ENCODE measurements around the gene MIEF1.

Gene MIEF1

GRCh38 chr22:39517470-39517869 lies 15.4 kb downstream of the MIEF1 start:
- TF ChIP-seq EP300 (IDR thresholded peaks at IDR 0.05; ENCODE audit: borderline replicate concordance): no peak
- no peak for TF ChIP-seq USF1 (IDR thresholded peaks at IDR 0.05)
- no peak for TF ChIP-seq RAD21 (IDR thresholded peaks at IDR 0.05; ENCODE audit: low read depth)
- TF ChIP-seq EGR1 (IDR thresholded peaks at IDR 0.05): no peak
- TF ChIP-seq CEBPB (IDR thresholded peaks at IDR 0.05): no peak
- no peak for TF ChIP-seq TCF12 (IDR thresholded peaks at IDR 0.05; ENCODE audit: low read depth)
- TF ChIP-seq YY1 (IDR thresholded peaks at IDR 0.05; ENCODE audit: low read depth): no peak
- TF ChIP-seq, protein P1, sequence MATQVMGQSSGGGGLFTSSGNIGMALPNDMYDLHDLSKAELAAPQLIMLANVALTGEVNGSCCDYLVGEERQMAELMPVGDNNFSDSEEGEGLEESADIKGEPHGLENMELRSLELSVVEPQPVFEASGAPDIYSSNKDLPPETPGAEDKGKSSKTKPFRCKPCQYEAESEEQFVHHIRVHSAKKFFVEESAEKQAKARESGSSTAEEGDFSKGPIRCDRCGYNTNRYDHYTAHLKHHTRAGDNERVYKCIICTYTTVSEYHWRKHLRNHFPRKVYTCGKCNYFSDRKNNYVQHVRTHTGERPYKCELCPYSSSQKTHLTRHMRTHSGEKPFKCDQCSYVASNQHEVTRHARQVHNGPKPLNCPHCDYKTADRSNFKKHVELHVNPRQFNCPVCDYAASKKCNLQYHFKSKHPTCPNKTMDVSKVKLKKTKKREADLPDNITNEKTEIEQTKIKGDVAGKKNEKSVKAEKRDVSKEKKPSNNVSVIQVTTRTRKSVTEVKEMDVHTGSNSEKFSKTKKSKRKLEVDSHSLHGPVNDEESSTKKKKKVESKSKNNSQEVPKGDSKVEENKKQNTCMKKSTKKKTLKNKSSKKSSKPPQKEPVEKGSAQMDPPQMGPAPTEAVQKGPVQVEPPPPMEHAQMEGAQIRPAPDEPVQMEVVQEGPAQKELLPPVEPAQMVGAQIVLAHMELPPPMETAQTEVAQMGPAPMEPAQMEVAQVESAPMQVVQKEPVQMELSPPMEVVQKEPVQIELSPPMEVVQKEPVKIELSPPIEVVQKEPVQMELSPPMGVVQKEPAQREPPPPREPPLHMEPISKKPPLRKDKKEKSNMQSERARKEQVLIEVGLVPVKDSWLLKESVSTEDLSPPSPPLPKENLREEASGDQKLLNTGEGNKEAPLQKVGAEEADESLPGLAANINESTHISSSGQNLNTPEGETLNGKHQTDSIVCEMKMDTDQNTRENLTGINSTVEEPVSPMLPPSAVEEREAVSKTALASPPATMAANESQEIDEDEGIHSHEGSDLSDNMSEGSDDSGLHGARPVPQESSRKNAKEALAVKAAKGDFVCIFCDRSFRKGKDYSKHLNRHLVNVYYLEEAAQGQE (IDR thresholded peaks at IDR 0.05; ENCODE audit: low read depth): no peak
- no peak for TF ChIP-seq MAX (IDR thresholded peaks at IDR 0.05)
- no peak for TF ChIP-seq NFIC (IDR thresholded peaks at IDR 0.05)
- no peak for TF ChIP-seq TEAD4 (IDR thresholded peaks at IDR 0.05)
- no peak for TF ChIP-seq TAF1 (IDR thresholded peaks at IDR 0.05; ENCODE audit: low read depth)
- TF ChIP-seq FOXM1 (IDR thresholded peaks at IDR 0.05; ENCODE audit: borderline replicate concordance, low read depth): no peak
- no peak for TF ChIP-seq ZBTB7A (IDR thresholded peaks at IDR 0.05; ENCODE audit: low read depth)
- no peak for TF ChIP-seq CREB1 (IDR thresholded peaks at IDR 0.05; ENCODE audit: low read depth)

- no peak for TF ChIP-seq MAX (IDR thresholded peaks at IDR 0.05)
- TF ChIP-seq NFIC (IDR thresholded peaks at IDR 0.05): no peak
- TF ChIP-seq, protein P1 (IDR thresholded peaks at IDR 0.05; ENCODE audit: low read depth): no peak
- no peak for TF ChIP-seq EP300 (IDR thresholded peaks at IDR 0.05; ENCODE audit: borderline replicate concordance)
- TF ChIP-seq CEBPB (IDR thresholded peaks at IDR 0.05): no peak
- TF ChIP-seq RAD21 (IDR thresholded peaks at IDR 0.05; ENCODE audit: low read depth): no peak
- TF ChIP-seq EGR1 (IDR thresholded peaks at IDR 0.05): no peak
- no peak for TF ChIP-seq TCF12 (IDR thresholded peaks at IDR 0.05; ENCODE audit: low read depth)
- TF ChIP-seq TAF1 (IDR thresholded peaks at IDR 0.05; ENCODE audit: low read depth): no peak
- TF ChIP-seq FOXM1 (IDR thresholded peaks at IDR 0.05; ENCODE audit: borderline replicate concordance, low read depth): no peak
Observed at GRCh38 chr22:39518144-39518786, 16.2 kb downstream of the MIEF1 start.

DNA sequence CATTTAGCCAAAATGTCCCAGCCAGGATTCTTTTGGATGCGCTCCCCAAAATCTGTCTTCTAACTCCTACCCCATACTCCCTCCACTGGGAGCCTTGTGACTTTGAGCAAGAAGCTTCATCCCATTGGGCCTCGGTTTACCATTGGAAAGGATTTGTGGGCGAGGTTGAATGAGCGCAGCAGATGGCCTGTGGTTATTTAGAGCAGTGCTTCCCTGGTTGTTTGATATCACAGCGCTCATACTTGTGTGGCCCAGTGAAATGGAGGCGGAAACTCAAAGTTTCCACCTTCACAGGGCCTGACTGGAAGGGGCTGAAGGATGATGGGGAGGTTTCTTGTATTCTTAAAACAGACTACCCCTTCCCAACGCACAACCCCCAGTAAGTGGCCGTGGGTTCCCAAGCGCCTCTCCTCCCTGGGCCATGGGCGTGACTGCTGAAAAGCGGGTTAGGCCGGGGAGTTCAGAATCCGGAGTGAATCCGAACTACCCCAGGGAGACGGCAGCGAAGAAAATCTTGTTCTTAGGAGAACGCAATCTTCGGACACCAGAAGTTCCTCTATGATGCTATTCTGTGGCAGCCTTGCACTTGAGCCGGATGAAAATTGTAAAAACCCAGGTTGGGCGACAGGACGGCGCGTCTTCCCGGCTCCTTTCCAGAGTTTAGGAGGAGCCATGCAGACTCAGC lies 17.0 kb downstream of the MIEF1 start:
- no peak for TF ChIP-seq YY1 (IDR thresholded peaks at IDR 0.05; ENCODE audit: low read depth)
- TF ChIP-seq, protein P1 (IDR thresholded peaks at IDR 0.05; ENCODE audit: low read depth): no peak
- TF ChIP-seq USF1 (IDR thresholded peaks at IDR 0.05): no peak
- 0 out of 2 replicates have a peak, but pooled peaks have one; percentile 47 for TF ChIP-seq TAF1 (IDR thresholded peaks at IDR 0.05; ENCODE audit: low read depth)
- no peak for TF ChIP-seq TCF12 (IDR thresholded peaks at IDR 0.05; ENCODE audit: low read depth)
- TF ChIP-seq EP300 (IDR thresholded peaks at IDR 0.05; ENCODE audit: borderline replicate concordance): peak; percentile 22; the same call in 1 of the 2 replicates
- no peak for TF ChIP-seq MAX (IDR thresholded peaks at IDR 0.05)
- no peak for TF ChIP-seq NFIC (IDR thresholded peaks at IDR 0.05)
- no peak for TF ChIP-seq RAD21 (IDR thresholded peaks at IDR 0.05; ENCODE audit: low read depth)
- TF ChIP-seq CEBPB (IDR thresholded peaks at IDR 0.05): no peak

All from Ishikawa (cell line).